CD14-positive monocyte (primary cell): ENCODE results near the gene SLCO3A1. TPM values are rescaled to one million over a fixed set of nuclear protein-coding genes. Genes with fewer than 3 reads are reported as not detected.

Source experiments
- DNase-seq, 3 donors: peaks; one replicate each; pipeline ENCODE4 v3.0.0-alpha.2; 2011 to 2022
- H2AFZ ChIP-seq: 2 replicates; pipeline ENCODE4 v1.6.0; 2012; ENCODE audit warnings: mild to moderate bottlenecking, low read depth, low read length, inconsistent platforms; ENCODE audit not compliant: insufficient read depth, poor library complexity, severe bottlenecking
- H3K27ac ChIP-seq, 2 donors: 1 replicate in 1 of 2; 2 replicates in 1 of 2; pipeline ENCODE4 v1.5.1; 2012 to 2013; ENCODE audit warnings: low read length in 2 of 2, control low read depth in 1 of 2, inconsistent platforms in 1 of 2, low read depth in 1 of 2, mild to moderate bottlenecking in 1 of 2
- H3K27me3 ChIP-seq, 2 donors: one replicate each; pipeline versions ENCODE4 v1.6.0 to v1.6.1; 2011 to 2013; ENCODE audit warnings: low read length in 2 of 2; ENCODE audit not compliant: control insufficient read depth in 2 of 2, insufficient read depth in 2 of 2
- H3K36me3 ChIP-seq, 2 donors: replicated peaks in 1 of 2; 1 replicate in 1 of 2; 2 replicates in 1 of 2; pipeline versions ENCODE4 v1.5.1 to v1.6.1; 2012 to 2013; ENCODE audit warnings: low read length in 2 of 2, control low read depth in 1 of 2, inconsistent platforms in 1 of 2, mild to moderate bottlenecking in 1 of 2; ENCODE audit not compliant: insufficient read depth in 2 of 2, control insufficient read depth in 1 of 2
- H3K4me1 ChIP-seq, 2 donors: 1 replicate in 1 of 2; 2 replicates in 1 of 2; pipeline versions ENCODE4 v1.5.1 to v1.6.1; 2012 to 2013; ENCODE audit warnings: low read length in 2 of 2, control low read depth in 1 of 2, inconsistent platforms in 1 of 2, mild to moderate bottlenecking in 1 of 2, moderate library complexity in 1 of 2; ENCODE audit not compliant: insufficient read depth in 2 of 2, control insufficient read depth in 1 of 2
- H3K4me2 ChIP-seq: replicated peaks from 2 replicates; pipeline ENCODE3; 2012; ENCODE audit warnings: low read length, moderate library complexity, mild to moderate bottlenecking; ENCODE audit not compliant: poor library complexity, severe bottlenecking; ENCODE audit errors: extremely low read depth
- H3K4me3 ChIP-seq, 3 experiments: fragments of 200-600 bp in 1 of 3; sonication (generic) in 1 of 3; replicated peaks in 1 of 3; 1 replicate in 2 of 3; 2 replicates in 1 of 3; pipeline ENCODE4 v1.5.1; 2011 to 2013; ENCODE audit warnings: low read length in 3 of 3, mild to moderate bottlenecking in 3 of 3, control low read depth in 2 of 3, low read depth in 2 of 3, inconsistent platforms in 1 of 3, moderate library complexity in 1 of 3
- H3K79me2 ChIP-seq: 2 replicates; pipeline ENCODE4 v1.6.0; 2012; ENCODE audit warnings: mild to moderate bottlenecking, control low read depth, inconsistent platforms, low read length, moderate library complexity; ENCODE audit not compliant: insufficient read depth
- H3K9ac ChIP-seq: 2 replicates; pipeline ENCODE4 v1.6.0; 2017; ENCODE audit warnings: low read length, mild to moderate bottlenecking; ENCODE audit not compliant: insufficient read depth, poor library complexity, severe bottlenecking
- H3K9me3 ChIP-seq, 2 donors: replicated peaks in 1 of 2; 1 replicate in 1 of 2; 2 replicates in 1 of 2; pipeline versions ENCODE4 v1.5.1 to v1.6.1; 2012 to 2013; ENCODE audit warnings: low read length in 2 of 2, control low read depth in 1 of 2; ENCODE audit not compliant: control insufficient read depth in 1 of 2, insufficient read depth in 1 of 2
- H4K20me1 ChIP-seq: 2 replicates; pipeline ENCODE4 v1.6.0; 2012; ENCODE audit warnings: mild to moderate bottlenecking, low read length, control low read depth, moderate library complexity; ENCODE audit not compliant: insufficient read depth
- H3K27ac Mint-ChIP-seq, 7 donors: one replicate each; pipeline ENCODE4 v1.8.0; 2020; ENCODE audit warnings: mild to moderate bottlenecking in 7 of 7, mixed read lengths in 7 of 7, moderate library complexity in 6 of 7, inconsistent platforms in 2 of 7
- H3K27me3 Mint-ChIP-seq, 3 donors: one replicate each; pipeline ENCODE4 v1.8.0; 2021 to 2022; ENCODE audit warnings: low read depth in 3 of 3, mild to moderate bottlenecking in 3 of 3, mixed read lengths in 3 of 3, moderate library complexity in 3 of 3, inconsistent platforms in 1 of 3
- H3K36me3 Mint-ChIP-seq, 2 donors: one replicate each; pipeline ENCODE4 v1.8.0; 2020; ENCODE audit warnings: mixed read lengths in 2 of 2, inconsistent platforms in 1 of 2, mild to moderate bottlenecking in 1 of 2
- H3K4me1 Mint-ChIP-seq: one replicate; pipeline ENCODE4 v1.8.0; 2020; ENCODE audit warnings: mild to moderate bottlenecking, mixed read lengths
- H3K4me3 Mint-ChIP-seq, 2 donors: one replicate each; pipeline ENCODE4 v1.8.0; 2020; ENCODE audit warnings: mild to moderate bottlenecking in 2 of 2, mixed read lengths in 2 of 2, moderate library complexity in 1 of 2
- H3K9me3 Mint-ChIP-seq, 7 donors: one replicate each; pipeline ENCODE4 v1.8.0; 2020 to 2022; ENCODE audit warnings: mixed read lengths in 7 of 7, mild to moderate bottlenecking in 6 of 7, moderate library complexity in 6 of 7, inconsistent platforms in 2 of 7
- WGBS: methylation state at CpG from one replicate; pipeline ENCODE4 v1.1.5; 2013; ENCODE audit warnings: missing lambda C conversion rate; ENCODE audit not compliant: insufficient coverage; 5-methylcytosine and 5-hydroxymethylcytosine counted together
- intact Hi-C, 2 donors: fragments of 100-400 bp; cut with micrococcal nuclease; formaldehyde crosslinking; loops; one replicate each; pipeline versions ENCODE4 v1.15.0 to v1.15.1; 2023
- polyA minus RNA-seq: library from RNA; depleted of rRNA, polyadenylated mRNA; stranded (reverse); fragments of >200 nt; gene quantifications from 2 replicates; pipeline ENCODE4 v1.2.3, GENCODE V29; 2012
- polyA plus RNA-seq, 3 donors: library from polyadenylated mRNA; depleted of rRNA in 1 of 3; unstranded in 2 of 3; stranded (reverse) in 1 of 3; fragments of 300-500 nt in 2 of 3; fragments of >200 nt in 1 of 3; fragmentation: Illumina TruSeq in 2 of 3; gene quantifications; 1 replicate in 2 of 3; 2 replicates in 1 of 3; pipeline ENCODE4 v1.2.3, GENCODE V29; 2012 to 2021
- total RNA-seq, 12 experiments: library from RNA in 1 of 12; stranded (reverse) in 1 of 12; fragments of 120-200 nt in 1 of 12; gene quantifications; one replicate each; pipeline ENCODE4 v1.2.4 and lab custom pipeline; 2013 to 2026; ENCODE audit warnings: mixed read lengths in 6 of 12, inconsistent platforms in 1 of 12
- TF ChIP-seq, protein P1 (sequence below): fragments of 200-600 bp; IDR thresholded peaks from one replicate; pipeline ENCODE4 v1.8.0; 2022; ENCODE audit warnings: antibody characterized with exemption, mild to moderate bottlenecking

The SLCO3A1 gene
- 12.9 TPM for total RNA-seq (2013)
- polyA plus RNA-seq, result 10 to 100 TPM; 53.7 to 76.2 (median 62.8) TPM
- 51.4 and 62.5 TPM in 2 replicates for polyA minus RNA-seq
- 58.1 to 113 (median 61.7) reads per million in 11 experiments for total RNA-seq (lab: John Stamatoyannopoulos, UW)

DNA sequence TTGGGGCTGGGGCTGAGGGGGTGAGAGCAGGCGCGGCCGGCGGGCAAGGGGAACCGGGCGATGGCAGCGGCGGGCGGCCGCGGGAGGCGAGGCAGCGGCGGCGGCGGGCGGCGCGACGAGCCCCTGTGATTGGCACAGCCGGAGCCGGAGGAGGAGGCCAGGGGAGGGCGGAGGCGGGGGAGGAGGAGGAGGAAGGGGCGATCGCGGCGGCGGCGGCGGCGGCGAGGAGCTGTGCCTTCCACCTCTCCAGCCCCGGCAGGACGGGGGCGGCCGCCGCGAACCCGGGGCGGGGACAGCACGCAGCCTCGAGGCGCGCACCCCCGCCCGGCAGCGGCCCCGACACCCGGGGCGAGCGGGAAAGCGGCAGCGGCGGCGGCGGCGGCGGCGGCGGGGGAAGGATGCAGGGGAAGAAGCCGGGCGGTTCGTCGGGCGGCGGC, at the start of gene SLCO3A1:
Gene SLCO3A1, plus strand, starts transcription at position 198 of the 437 bp plus-strand sequence.
- peak within 1 kb of the TSS; percentile 97 for H3K4me2 ChIP-seq
- H3K4me3 Mint-ChIP-seq, result peak within 1 kb of the TSS; percentile 88 to 93
- H3K36me3 ChIP-seq, result peaks cover 0 to 2% of the 10 kb centered on the region in 2 donors
- H3K9me3 Mint-ChIP-seq, result peaks cover 0 to 4% (median 2%) of the 10 kb centered on the region in 7 donors
- H3K4me1 ChIP-seq, result peaks cover 73% of the 10 kb centered on the region in 2 donors
- H3K27ac ChIP-seq, result peak within 1 kb of the TSS; percentile 94 to 99
- peaks cover 53% of the 10 kb centered on the region for H3K79me2 ChIP-seq
- peaks cover 38% of the 10 kb centered on the region for H4K20me1 ChIP-seq
- H3K4me3 ChIP-seq, result peak within 1 kb of the TSS; percentile 76 to 99 (median 79)
- H3K27me3 Mint-ChIP-seq, result peaks cover 0 to 3% (median 0%) of the 10 kb centered on the region in 3 donors
- peak; percentile 61 to 70 (median 68) for DNase-seq
- WGBS, result under 1% methylated on average over 58 of the region's 67 CpGs
- peaks cover 2 to 27% of the 10 kb centered on the region in 2 donors for H3K36me3 Mint-ChIP-seq
- intact Hi-C loops, result loop anchor here (5.0 to 10.0 kb wide), 5 partner anchors 69 to 939 kb away; no protein-coding TSS in a partner anchor
- TF ChIP-seq, protein P1, sequence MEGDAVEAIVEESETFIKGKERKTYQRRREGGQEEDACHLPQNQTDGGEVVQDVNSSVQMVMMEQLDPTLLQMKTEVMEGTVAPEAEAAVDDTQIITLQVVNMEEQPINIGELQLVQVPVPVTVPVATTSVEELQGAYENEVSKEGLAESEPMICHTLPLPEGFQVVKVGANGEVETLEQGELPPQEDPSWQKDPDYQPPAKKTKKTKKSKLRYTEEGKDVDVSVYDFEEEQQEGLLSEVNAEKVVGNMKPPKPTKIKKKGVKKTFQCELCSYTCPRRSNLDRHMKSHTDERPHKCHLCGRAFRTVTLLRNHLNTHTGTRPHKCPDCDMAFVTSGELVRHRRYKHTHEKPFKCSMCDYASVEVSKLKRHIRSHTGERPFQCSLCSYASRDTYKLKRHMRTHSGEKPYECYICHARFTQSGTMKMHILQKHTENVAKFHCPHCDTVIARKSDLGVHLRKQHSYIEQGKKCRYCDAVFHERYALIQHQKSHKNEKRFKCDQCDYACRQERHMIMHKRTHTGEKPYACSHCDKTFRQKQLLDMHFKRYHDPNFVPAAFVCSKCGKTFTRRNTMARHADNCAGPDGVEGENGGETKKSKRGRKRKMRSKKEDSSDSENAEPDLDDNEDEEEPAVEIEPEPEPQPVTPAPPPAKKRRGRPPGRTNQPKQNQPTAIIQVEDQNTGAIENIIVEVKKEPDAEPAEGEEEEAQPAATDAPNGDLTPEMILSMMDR, result no peak
- no peaks in the 10 kb centered on the region for H3K27me3 ChIP-seq
- H3K4me1 Mint-ChIP-seq, result peaks cover 69% of the 10 kb centered on the region
- H3K9ac ChIP-seq, result peak within 1 kb of the TSS; percentile 94
- H2AFZ ChIP-seq, result peak within 1 kb of the TSS; percentile 88
- peak within 1 kb of the TSS; percentile 94 to 99 (median 98) for H3K27ac Mint-ChIP-seq
- peaks cover 0 to 4% of the 10 kb centered on the region in 2 donors for H3K9me3 ChIP-seq

DNA sequence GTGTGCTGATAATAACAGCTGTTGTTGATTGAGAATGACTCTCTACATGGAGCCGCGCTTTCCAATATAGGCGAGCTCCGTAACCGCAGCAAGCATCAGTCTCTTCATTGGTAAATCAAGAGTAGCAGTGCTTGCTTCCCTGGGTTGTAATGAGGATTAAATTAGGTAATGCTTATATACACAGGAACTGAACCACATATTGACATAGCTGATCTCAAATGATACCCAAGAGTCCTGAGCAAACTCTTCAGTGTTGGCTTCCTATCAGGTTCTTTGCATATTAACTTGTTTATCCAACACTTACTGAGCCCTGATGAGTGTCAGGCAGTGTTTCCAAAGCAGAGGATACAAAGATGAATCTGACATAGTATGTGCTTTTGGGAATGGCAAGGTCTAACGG, 46.4 kb upstream of the SLCO3A1 start:
- Histone ChIP-seq H3K4me3 (no peak overlapping the region), H3K79me2 (no peaks in the 10 kb centered on the region), H4K20me1 (no peaks in the 10 kb centered on the region), H3K4me1 (no peaks in the 10 kb centered on the region), H3K36me3 (no peaks in the 10 kb centered on the region), H3K27ac (no peak overlapping the region), H2AFZ (no peak overlapping the region), H3K27me3 (no peaks in the 10 kb centered on the region), H3K9ac (no peak overlapping the region), H3K4me2 (no peak overlapping the region), H3K9me3 (peaks cover 0 to 5% of the 10 kb centered on the region in 2 donors)
- WGBS, result 100% methylated on average over 1 of the region's 6 CpGs
- Mint-ChIP-seq H3K27ac (no peak overlapping the region), H3K9me3 (peaks cover 4 to 17% (median 7%) of the 10 kb centered on the region in 7 donors), H3K4me1 (no peaks in the 10 kb centered on the region), H3K27me3 (peaks cover 0 to 3% (median 2%) of the 10 kb centered on the region in 3 donors), H3K4me3 (no peak overlapping the region), H3K36me3 (no peaks in the 10 kb centered on the region)
- TF ChIP-seq, protein P1, result no peak
- DNase-seq, result no peak
- intact Hi-C loops, result no loop called here
